H1 (cell line): ENCODE data around the gene PRSS8. TPM values are rescaled to one million over a fixed set of nuclear protein-coding genes. Genes with fewer than 3 reads are reported as not detected.

Experiments
- CTCF ChIA-PET: fragments of 300-600 bp; sonication (Branson Sonifier 250); formaldehyde crosslinking; loops from one replicate; lab custom pipeline; 2021; ENCODE audit not compliant: partially characterized antibody; lab: Charles Lee
- POLR2A ChIA-PET: fragments of 300-600 bp; sonication (Branson Sonifier 250); formaldehyde crosslinking; loops from one replicate; lab custom pipeline; 2021; ENCODE audit warnings: inconsistent platforms; ENCODE audit not compliant: partially characterized antibody; lab: Charles Lee
- DNase-seq, 2 experiments: peaks; one replicate each; pipeline versions ENCODE4 v3.0.0 to v3.0.0-alpha.2; 2010 to 2022; ENCODE audit warnings: low spot score in 2 of 2, low read depth in 1 of 2, mixed read lengths in 1 of 2
- FAIRE-seq: peaks from 2 replicates; lab custom pipeline; 2011; peaks lifted over from hg19 to GRCh38; lab: Jason Lieb, UNC
- H2AFZ ChIP-seq: 2 replicates; pipeline ENCODE4 v1.8.1; 2012; ENCODE audit warnings: low read length, inconsistent platforms
- H2AK5ac ChIP-seq: 2 replicates; pipeline ENCODE4 v1.6.1; 2013; ENCODE audit warnings: low read depth, low read length
- H2BK120ac ChIP-seq: replicated peaks from 2 replicates; pipeline ENCODE3; 2013; ENCODE audit warnings: low read depth, low read length, inconsistent platforms
- H2BK12ac ChIP-seq: 2 replicates; pipeline ENCODE4 v1.6.1; 2013; ENCODE audit warnings: low read depth, low read length
- H2BK15ac ChIP-seq: 2 replicates; pipeline ENCODE4 v1.6.1; 2013; ENCODE audit warnings: low read length
- H2BK20ac ChIP-seq: 2 replicates; pipeline ENCODE4 v1.6.1; 2013; ENCODE audit warnings: low read length
- H2BK5ac ChIP-seq: 2 replicates; pipeline ENCODE4 v1.6.1; 2013; ENCODE audit warnings: low read depth, low read length
- H3K14ac ChIP-seq: 2 replicates; pipeline ENCODE4 v1.6.1; 2013; ENCODE audit warnings: inconsistent platforms; ENCODE audit not compliant: insufficient read length
- H3K18ac ChIP-seq: 2 replicates; pipeline ENCODE4 v1.6.1; 2013; ENCODE audit warnings: low read length; ENCODE audit errors: extremely low read depth
- H3K23ac ChIP-seq: 2 replicates; pipeline ENCODE4 v1.6.1; 2013; ENCODE audit warnings: inconsistent platforms; ENCODE audit not compliant: insufficient read length
- H3K23me2 ChIP-seq: 2 replicates; pipeline ENCODE4 v1.6.1; 2013; ENCODE audit warnings: low read depth, low read length
- H3K27ac ChIP-seq: 2 replicates; pipeline ENCODE4 v1.6.1; 2011; ENCODE audit warnings: low read depth, low read length, inconsistent platforms
- H3K27me3 ChIP-seq, 4 experiments: replicated peaks in 1 of 4; 1 replicate in 1 of 4; 2 replicates in 3 of 4; pipeline versions ENCODE4 v1.6.1 to v1.8.1; 2011 to 2013; ENCODE audit warnings: low read length in 3 of 4, mild to moderate bottlenecking in 3 of 4, inconsistent platforms in 2 of 4, mixed read lengths in 2 of 4, moderate library complexity in 1 of 4; ENCODE audit not compliant: control insufficient read depth in 3 of 4, insufficient read depth in 3 of 4; ENCODE audit errors: extremely low read depth in 1 of 4
- H3K36me3 ChIP-seq, 4 experiments: 2 replicates each; pipeline versions ENCODE4 v1.6.1 to v1.8.1; 2011 to 2013; ENCODE audit warnings: mild to moderate bottlenecking in 4 of 4, low read length in 3 of 4, moderate library complexity in 2 of 4, control low read depth in 1 of 4, inconsistent platforms in 1 of 4; ENCODE audit not compliant: insufficient read depth in 4 of 4, control insufficient read depth in 2 of 4
- H3K4ac ChIP-seq: replicated peaks from 2 replicates; pipeline ENCODE3; 2013; ENCODE audit warnings: low read length, low read depth, mixed read lengths, inconsistent platforms; ENCODE audit not compliant: insufficient read length
- H3K4me1 ChIP-seq, 4 experiments: replicated peaks in 1 of 4; 1 replicate in 1 of 4; 2 replicates in 3 of 4; pipeline versions ENCODE4 v1.6.1 to v1.8.1; 2011 to 2013; ENCODE audit warnings: low read length in 3 of 4, inconsistent platforms in 2 of 4, mixed read lengths in 1 of 4; ENCODE audit not compliant: insufficient read depth in 4 of 4, control insufficient read depth in 3 of 4
- H3K4me2 ChIP-seq, 2 experiments: 2 replicates each; pipeline versions ENCODE4 v1.6.1 to v1.8.1; 2011 to 2013; ENCODE audit warnings: low read depth in 2 of 2, low read length in 2 of 2, control low read depth in 1 of 2, inconsistent platforms in 1 of 2, mild to moderate bottlenecking in 1 of 2; ENCODE audit not compliant: insufficient read depth in 1 of 2
- H3K4me3 ChIP-seq, 4 experiments: fragments of 200-600, 300-600 bp in 1 of 4; sonication (generic), shearing (Covaris generic), sonication (Bioruptor Twin) in 1 of 4; 2 replicates each; pipeline versions ENCODE4 v1.5.1 to v1.8.1; 2011 to 2016; ENCODE audit warnings: low read length in 4 of 4, low read depth in 3 of 4, control low read depth in 2 of 4, inconsistent platforms in 2 of 4, mild to moderate bottlenecking in 2 of 4, mixed read lengths in 1 of 4, moderate library complexity in 1 of 4; ENCODE audit not compliant: insufficient read depth in 2 of 4; ENCODE audit errors: extremely low read depth in 1 of 4
- H3K56ac ChIP-seq: replicated peaks from 2 replicates; pipeline ENCODE3; 2013; ENCODE audit warnings: low read depth, mild to moderate bottlenecking, mixed read lengths, low read length, inconsistent platforms; ENCODE audit not compliant: insufficient read length
- H3K79me1 ChIP-seq: 2 replicates; pipeline ENCODE4 v1.6.1; 2013; ENCODE audit warnings: low read depth, low read length, control low read depth
- H3K79me2 ChIP-seq, 2 experiments: 2 replicates each; pipeline versions ENCODE4 v1.6.1 to v1.8.1; 2012 to 2013; ENCODE audit warnings: low read length in 2 of 2, mild to moderate bottlenecking in 2 of 2, inconsistent platforms in 1 of 2; ENCODE audit not compliant: insufficient read depth in 2 of 2, control insufficient read depth in 1 of 2
- H3K9ac ChIP-seq, 4 experiments: replicated peaks in 1 of 4; 1 replicate in 1 of 4; 2 replicates in 3 of 4; pipeline versions ENCODE4 v1.6.1 to v1.8.1; 2011 to 2013; ENCODE audit warnings: low read depth in 3 of 4, low read length in 3 of 4, control low read depth in 2 of 4, mild to moderate bottlenecking in 2 of 4, moderate library complexity in 2 of 4, inconsistent platforms in 1 of 4; ENCODE audit errors: extremely low read depth in 1 of 4
- H3K9me3 ChIP-seq, 2 experiments: 2 replicates each; pipeline versions ENCODE4 v1.6.1 to v1.8.1; 2012 to 2013; ENCODE audit warnings: mild to moderate bottlenecking in 2 of 2, moderate library complexity in 2 of 2, control low read depth in 1 of 2, inconsistent platforms in 1 of 2, low read depth in 1 of 2, low read length in 1 of 2, mixed read lengths in 1 of 2; ENCODE audit not compliant: insufficient read depth in 2 of 2
- H4K20me1 ChIP-seq, 2 experiments: replicated peaks in 1 of 2; 2 replicates each; pipeline versions ENCODE3 to v1.8.1; 2011 to 2013; ENCODE audit warnings: inconsistent platforms in 2 of 2, low read length in 2 of 2, mild to moderate bottlenecking in 1 of 2; ENCODE audit not compliant: insufficient read depth in 2 of 2, control insufficient read depth in 1 of 2
- H4K5ac ChIP-seq: 2 replicates; pipeline ENCODE4 v1.6.1; 2013; ENCODE audit warnings: low read length, low read depth, mixed read lengths, inconsistent platforms; ENCODE audit not compliant: insufficient read length
- H4K8ac ChIP-seq: 2 replicates; pipeline ENCODE4 v1.8.0; 2013; ENCODE audit warnings: mild to moderate bottlenecking, moderate library complexity, low read length, inconsistent platforms; ENCODE audit not compliant: insufficient read depth; ENCODE audit errors: extremely low read depth
- H4K91ac ChIP-seq: replicated peaks from 2 replicates; pipeline ENCODE3; 2013; ENCODE audit warnings: low read length, mixed read lengths, inconsistent platforms; ENCODE audit not compliant: insufficient read length
- BACH1 ChIP-seq: IDR thresholded peaks from 2 replicates; pipeline ENCODE4 v1.6.1; 2012; ENCODE audit warnings: low read length, improper control_type of control experiment
- KDM1A ChIP-seq: fragments of 200-600, 300-600 bp; sonication (generic); IDR thresholded peaks from 2 replicates; pipeline ENCODE4 v1.7.1; 2016; ENCODE audit warnings: mild to moderate bottlenecking, low read length, borderline replicate concordance
- SP4 ChIP-seq: IDR thresholded peaks from 2 replicates; pipeline ENCODE4 v1.6.1; 2012; ENCODE audit warnings: low read length, inconsistent platforms
- USF2 ChIP-seq: IDR thresholded peaks from 2 replicates; pipeline ENCODE4 v1.6.1; 2011; ENCODE audit warnings: low read length, improper control_type of control experiment
- WGBS, 2 experiments: shearing (Covaris generic) in 1 of 2; methylation state at CpG; one replicate each; pipeline versions ENCODE4 v1.1.6 to v1.1.7; 2013 to 2015; ENCODE audit warnings: low lambda C conversion rate in 2 of 2, mixed read lengths in 2 of 2, inconsistent platforms in 1 of 2, low coverage in 1 of 2, missing lambda C conversion rate in 1 of 2; ENCODE audit not compliant: insufficient replicate concordance in 2 of 2, insufficient coverage in 1 of 2, insufficient read length in 1 of 2; ENCODE audit errors: extremely low coverage in 1 of 2, missing lambda C conversion rate in 1 of 2; 5-methylcytosine and 5-hydroxymethylcytosine counted together
- polyA plus RNA-seq, 7 experiments: library from polyadenylated mRNA; depleted of rRNA in 3 of 7; stranded (reverse) in 5 of 7; unstranded in 2 of 7; fragments of >200 nt in 5 of 7; fragments of 200-250 nt in 2 of 7; gene quantifications; 1 replicate in 5 of 7; 2 replicates in 1 of 7; 4 replicates in 1 of 7; pipeline versions ENCODE4 v1.2.1 to v1.2.3, GENCODE V29; 2011 to 2013; ENCODE audit warnings: missing spikeins in 2 of 7, mixed read lengths in 2 of 7
- total RNA-seq: library from RNA; stranded (reverse); fragmentation: NEBNext Ultra II Directional; extraction: Animal tissue kit (Norgen Biotek cat#: 25700); gene quantifications from 2 replicates; pipeline ENCODE4 v1.2.1, GENCODE V29; 2021

The PRSS8 gene
- total and polyA plus RNA-seq, 2 of the 8 experiments (the other 6 are each of a cell fraction or from before 2014, with no cell fraction given) = 87.7 to 273 TPM

- ChIA-PET CTCF (interaction anchor here (1.5 kb wide), 1 partner anchor 39 kb away, joined by 5 read pairs; no protein-coding TSS in a partner anchor), POLR2A (interaction anchor here (0.6 to 34.9 kb wide), 7 partner anchors 4 to 58 kb away, joined by 3 to 713 read pairs (median 6); partner anchors contain the start of genes BCKDK, FUS, KAT8 and PRSS36)
- no peak for DNase-seq
These were observed 3.1 kb downstream of the PRSS8 start for GRCh38 chr16:31132303-31132979.

More at GRCh38 chr16:31132303-31132979, 3.1 kb downstream of the PRSS8 start:
- Histone ChIP-seq H3K4me1 (peaks cover 0 to 39% (median 32%) of the 10 kb centered on the region in 4 experiments; a peak in 6 of 7 replicates), H2BK5ac (no peak overlapping the region), H3K14ac (no peak overlapping the region), H4K8ac (no peak overlapping the region), H3K23me2 (peaks cover 16% of the 10 kb centered on the region), H2AFZ (no peak overlapping the region), H3K4ac (no peak overlapping the region), H2BK12ac (no peak overlapping the region), H3K23ac (no peak overlapping the region), H3K27me3 (no peaks in the 10 kb centered on the region), H3K9me3 (no peaks in the 10 kb centered on the region), H2AK5ac (no peak overlapping the region), H3K79me1 (peaks cover 9% of the 10 kb centered on the region), H3K4me3 (no peak overlapping the region), H3K9ac (no peak overlapping the region), H4K91ac (no peak overlapping the region), H2BK15ac (0 out of 2 replicates have a peak overlapping the region, but pooled peaks have one; percentile 29), H3K36me3 (peaks cover 14 to 27% (median 18%) of the 10 kb centered on the region in 4 experiments), H3K79me2 (peaks cover 0 to 19% of the 10 kb centered on the region in 2 experiments; a peak in 2 of 4 replicates), H3K27ac (no peak overlapping the region), H2BK20ac (no peak overlapping the region), H3K4me2 (no peak overlapping the region), H3K56ac (no peak overlapping the region), H4K5ac (no peak overlapping the region), H2BK120ac (no peak overlapping the region), H3K18ac (no peak overlapping the region), H4K20me1 (peaks cover 6 to 7% of the 10 kb centered on the region in 2 experiments)
- FAIRE-seq = no peak
- 87% methylated on average over 20 of the region's 20 CpGs; no CpG with 5 or more reads in 1 of the 2 experiments for WGBS, 2 experiments
- TF ChIP-seq BACH1 (no peak), KDM1A (no peak), SP4 (no peak), USF2 (no peak)
